IPS DF 6.9 (cell line): ENCODE data around the gene MACROH2A2.
"Not testable (repeated sequence)": the region's sequence is repeated elsewhere in the genome, so short reads cannot be mapped to it uniquely, and the experiment has no call there.

Experiments
- DNase-seq: peaks from one replicate; pipeline ENCODE4 v3.0.0-alpha.2; 2013; ENCODE audit warnings: low read depth, low spot score
- H3K27ac ChIP-seq: one replicate; pipeline ENCODE4 v1.5.1; 2013; ENCODE audit warnings: low read length, control low read depth
- H3K27me3 ChIP-seq: 2 replicates; pipeline ENCODE4 v1.6.1; 2013; ENCODE audit warnings: mild to moderate bottlenecking, low read length; ENCODE audit not compliant: control insufficient read depth, insufficient read depth
- H3K36me3 ChIP-seq: 2 replicates; pipeline ENCODE4 v1.6.1; 2013; ENCODE audit warnings: low read length; ENCODE audit not compliant: control insufficient read depth, insufficient read depth
- H3K4me1 ChIP-seq: 2 replicates; pipeline ENCODE4 v1.6.1; 2013; ENCODE audit warnings: low read length; ENCODE audit not compliant: control insufficient read depth, insufficient read depth
- H3K4me3 ChIP-seq: 2 replicates; pipeline ENCODE4 v1.5.1; 2013; ENCODE audit warnings: mild to moderate bottlenecking, low read length
- H3K9me3 ChIP-seq: 2 replicates; pipeline ENCODE4 v1.6.1; 2013; ENCODE audit warnings: low read length, inconsistent platforms; ENCODE audit not compliant: control insufficient read depth, insufficient read depth
- WGBS: extraction: QIAGEN DNeasy Blood & Tissue Kit; methylation state at CpG from one replicate; pipeline ENCODE4 v1.1.7; 2013; ENCODE audit warnings: mixed read lengths, missing lambda C conversion rate; ENCODE audit not compliant: insufficient read length, insufficient coverage; 5-methylcytosine and 5-hydroxymethylcytosine counted together

MACROH2A2 gene

GRCh38 chr10:70066190-70066589 is 13.5 kb downstream of the MACROH2A2 start:
- no peak overlapping the region for H3K27ac ChIP-seq
- no CpG with 5 or more reads among the region's 3 CpGs for WGBS
- H3K36me3 ChIP-seq = no peaks in the 10 kb centered on the region
- DNase-seq = no peak
- H3K9me3 ChIP-seq = no peaks in the 10 kb centered on the region
- no peaks in the 10 kb centered on the region for H3K4me1 ChIP-seq
- H3K4me3 ChIP-seq = no peak overlapping the region
- no peaks in the 10 kb centered on the region for H3K27me3 ChIP-seq

- H3K27me3 ChIP-seq = no peaks in the 10 kb centered on the region
- WGBS = no CpG with 5 or more reads among the region's 2 CpGs
- no peak overlapping the region for H3K27ac ChIP-seq
- no peaks in the 10 kb centered on the region for H3K4me1 ChIP-seq
- H3K4me3 ChIP-seq = no peak overlapping the region
- no peaks in the 10 kb centered on the region for H3K9me3 ChIP-seq
- no peak for DNase-seq
- H3K36me3 ChIP-seq = no peaks in the 10 kb centered on the region
Observed at GRCh38 chr10:70067586-70067985, 14.9 kb downstream of the MACROH2A2 start.

GRCh38 chr10:70068925-70069324 is 16.3 kb downstream of the MACROH2A2 start:
- Histone ChIP-seq H3K27ac (no peak overlapping the region), H3K36me3 (no peaks in the 10 kb centered on the region), H3K27me3 (no peaks in the 10 kb centered on the region), H3K9me3 (no peaks in the 10 kb centered on the region), H3K4me1 (no peaks in the 10 kb centered on the region), H3K4me3 (no peak overlapping the region)
- no CpG with 5 or more reads among the region's 10 CpGs for WGBS
- DNase-seq = no peak

GRCh38 chr10:70069346-70069745 is 16.7 kb downstream of the MACROH2A2 start:
- Histone ChIP-seq H3K4me3 (no peak overlapping the region), H3K36me3 (no peaks in the 10 kb centered on the region), H3K27me3 (no peaks in the 10 kb centered on the region), H3K27ac (no peak overlapping the region), H3K4me1 (no peaks in the 10 kb centered on the region), H3K9me3 (no peaks in the 10 kb centered on the region)
- no CpG with 5 or more reads among the region's 5 CpGs for WGBS
- DNase-seq = no peak

- no peaks in the 10 kb centered on the region for H3K36me3 ChIP-seq
- no peaks in the 10 kb centered on the region for H3K27me3 ChIP-seq
- no peak for DNase-seq
- no CpG with 5 or more reads among the region's 11 CpGs for WGBS
- no peak overlapping the region for H3K27ac ChIP-seq
- H3K9me3 ChIP-seq = no peaks in the 10 kb centered on the region
- no peak overlapping the region for H3K4me3 ChIP-seq
- H3K4me1 ChIP-seq = no peaks in the 10 kb centered on the region
Observed at GRCh38 chr10:70070834-70071233, 18.2 kb downstream of the MACROH2A2 start.

GRCh38 chr10:70074165-70074564 is 21.5 kb downstream of the MACROH2A2 start:
- Histone ChIP-seq H3K4me1 (peaks cover 1% of the 10 kb centered on the region; the same call in 1 of the 2 replicates), H3K36me3 (no peaks in the 10 kb centered on the region)
- WGBS = no CpG with 5 or more reads among the region's 2 CpGs

GRCh38 chr10:70074971-70075370 is 22.3 kb downstream of the MACROH2A2 start:
- no peaks in the 10 kb centered on the region for H3K27me3 ChIP-seq
- H3K4me3 ChIP-seq = no peak overlapping the region
- H3K4me1 ChIP-seq = peaks cover 3% of the 10 kb centered on the region
- DNase-seq = no peak
- H3K27ac ChIP-seq = no peak overlapping the region
- WGBS = no CpG with 5 or more reads among the region's 2 CpGs
- no peaks in the 10 kb centered on the region for H3K36me3 ChIP-seq
- no peaks in the 10 kb centered on the region for H3K9me3 ChIP-seq

More at GRCh38 chr10:70074165-70074564, 21.5 kb downstream of the MACROH2A2 start:
- no peaks in the 10 kb centered on the region for H3K27me3 ChIP-seq
- no peaks in the 10 kb centered on the region for H3K9me3 ChIP-seq
- H3K4me3 ChIP-seq = no peak overlapping the region
- no peak overlapping the region for H3K27ac ChIP-seq
- DNase-seq = no peak

GRCh38 chr10:70078329-70078728 is 25.7 kb downstream of the MACROH2A2 start:
- WGBS = no CpG with 5 or more reads among the region's 5 CpGs
- Histone ChIP-seq H3K4me1 (peaks cover 3% of the 10 kb centered on the region), H3K4me3 (no peak overlapping the region), H3K9me3 (no peaks in the 10 kb centered on the region), H3K27me3 (no peaks in the 10 kb centered on the region), H3K27ac (no peak overlapping the region), H3K36me3 (no peaks in the 10 kb centered on the region)
- DNase-seq = no peak

GRCh38 chr10:70078937-70079336 is 26.3 kb downstream of the MACROH2A2 start:
- no peaks in the 10 kb centered on the region for H3K36me3 ChIP-seq
- no peaks in the 10 kb centered on the region for H3K27me3 ChIP-seq
- DNase-seq = no peak
- WGBS = no CpG with 5 or more reads among the region's 7 CpGs
- peaks cover 3% of the 10 kb centered on the region for H3K4me1 ChIP-seq
- H3K9me3 ChIP-seq = no peaks in the 10 kb centered on the region
- no peak overlapping the region for H3K4me3 ChIP-seq
- no peak overlapping the region for H3K27ac ChIP-seq

- H3K9me3 ChIP-seq, H3K27ac ChIP-seq, H3K36me3 ChIP-seq, H3K4me1 ChIP-seq, H3K4me3 ChIP-seq, DNase-seq, H3K27me3 ChIP-seq: not testable (repeated sequence)
- no CpG with 5 or more reads among the region's 2 CpGs for WGBS
Observed at GRCh38 chr10:70080789-70081188, 28.1 kb downstream of the MACROH2A2 start.

GRCh38 chr10:70084189-70084588 is 31.5 kb downstream of the MACROH2A2 start:
- no CpG with 5 or more reads among the region's 6 CpGs for WGBS
- no peak overlapping the region for H3K4me3 ChIP-seq
- H3K4me1 ChIP-seq = peaks cover 2% of the 10 kb centered on the region
- DNase-seq = no peak
- no peaks in the 10 kb centered on the region for H3K9me3 ChIP-seq
- H3K36me3 ChIP-seq = no peaks in the 10 kb centered on the region
- H3K27ac ChIP-seq = no peak overlapping the region
- H3K27me3 ChIP-seq = no peaks in the 10 kb centered on the region
